Activated CD4-positive, alpha-beta T cell treated with anti-CD3 and anti-CD28 coated beads for 4 hours (primary cell): ENCODE results near the gene CALY.

Experiments used
- DNase-seq, 2 donors: peaks; one replicate each; pipeline ENCODE4 v3.0.0-alpha.2; 2020

CALY gene

DNA sequence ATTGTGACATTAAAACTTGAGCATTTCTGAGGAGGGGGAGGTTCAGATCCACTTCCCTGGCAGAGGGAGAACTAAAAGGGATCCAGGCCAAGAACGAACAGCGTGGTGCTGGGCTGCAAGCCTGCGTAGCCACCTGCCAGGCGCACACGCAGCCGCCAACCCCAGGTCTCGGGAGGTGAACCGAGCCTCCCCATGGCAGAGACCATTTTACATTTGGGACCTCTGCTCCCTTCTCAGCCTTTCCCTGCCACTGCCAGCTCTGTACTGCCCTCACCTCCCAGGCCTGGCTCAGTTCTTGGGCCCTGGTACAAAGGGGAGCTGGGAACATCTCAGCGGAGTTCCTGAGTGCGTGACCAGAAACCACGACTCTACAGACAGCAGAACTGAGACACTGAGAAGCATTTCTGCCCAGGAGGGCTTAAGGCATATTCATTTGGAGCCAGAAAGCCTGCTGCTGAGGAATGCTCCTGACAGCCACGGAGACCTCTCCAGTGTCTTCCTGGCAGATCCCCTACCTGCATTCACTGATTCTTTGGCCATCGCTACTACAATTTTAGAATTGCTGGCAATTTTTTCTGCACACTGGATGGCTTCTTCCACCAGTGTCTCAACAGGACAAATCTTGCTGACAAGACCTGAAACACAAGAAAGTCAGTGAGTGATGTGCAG is 28.9 kb upstream of the CALY start:
- no peak for DNase-seq

DNA sequence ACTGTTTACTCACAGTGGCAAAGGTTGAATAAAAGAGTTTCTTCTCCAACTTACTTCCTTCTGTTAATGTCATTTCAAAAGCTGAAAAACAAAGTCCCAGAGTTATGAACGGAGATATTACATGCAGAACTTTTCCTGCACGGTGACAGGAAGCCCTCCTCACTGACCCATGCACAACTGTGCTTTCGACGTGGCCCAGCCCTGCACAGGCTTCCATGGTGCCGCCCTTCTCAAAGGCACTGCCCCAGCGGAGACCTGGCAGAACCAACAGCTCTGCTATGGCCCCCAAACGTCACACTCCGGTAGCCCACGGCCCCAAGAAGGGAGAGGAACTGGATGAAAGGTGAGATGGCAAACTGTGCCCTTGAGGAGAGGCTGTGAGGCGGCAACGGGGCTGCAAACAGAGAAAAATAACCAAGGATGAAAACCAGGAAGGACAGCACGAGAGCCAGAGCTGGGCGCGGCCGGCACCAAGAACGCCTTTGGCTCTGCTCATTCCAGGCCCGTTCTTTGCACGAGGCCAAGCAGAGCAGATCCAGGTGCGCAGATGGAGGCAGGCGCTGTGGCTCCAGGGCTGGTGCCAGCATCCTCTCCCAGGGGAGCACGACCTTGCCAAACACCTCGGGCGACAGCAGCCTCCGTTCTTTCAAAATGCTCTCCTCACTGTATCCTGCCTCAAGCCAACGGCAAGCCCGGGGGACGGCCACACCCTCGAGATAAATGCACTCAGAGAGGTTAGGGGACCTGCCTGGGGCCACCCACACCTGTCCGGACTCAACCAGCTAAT is 28.1 kb upstream of the CALY start:
- no peak for DNase-seq

DNA sequence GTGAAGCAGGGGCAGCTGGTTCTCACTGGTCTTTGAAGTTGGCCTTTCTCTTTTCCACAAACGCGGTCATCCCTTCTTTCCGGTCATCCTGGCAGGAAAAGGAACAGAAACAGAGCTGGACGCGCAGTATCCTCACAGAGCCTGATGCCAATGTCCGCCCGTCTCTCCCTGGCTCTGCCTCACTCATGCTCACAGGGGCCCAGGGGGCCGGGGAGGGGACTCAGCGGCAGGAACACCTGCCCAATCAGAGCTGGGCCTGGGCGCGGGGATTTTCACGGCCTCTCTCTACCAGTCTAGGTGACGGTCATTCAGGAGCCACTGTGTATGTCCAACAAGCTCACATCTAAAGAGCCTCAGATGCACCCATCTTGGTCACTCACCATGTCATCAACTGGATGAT is 26.1 kb upstream of the CALY start:
- DNase-seq, result no peak

DNA sequence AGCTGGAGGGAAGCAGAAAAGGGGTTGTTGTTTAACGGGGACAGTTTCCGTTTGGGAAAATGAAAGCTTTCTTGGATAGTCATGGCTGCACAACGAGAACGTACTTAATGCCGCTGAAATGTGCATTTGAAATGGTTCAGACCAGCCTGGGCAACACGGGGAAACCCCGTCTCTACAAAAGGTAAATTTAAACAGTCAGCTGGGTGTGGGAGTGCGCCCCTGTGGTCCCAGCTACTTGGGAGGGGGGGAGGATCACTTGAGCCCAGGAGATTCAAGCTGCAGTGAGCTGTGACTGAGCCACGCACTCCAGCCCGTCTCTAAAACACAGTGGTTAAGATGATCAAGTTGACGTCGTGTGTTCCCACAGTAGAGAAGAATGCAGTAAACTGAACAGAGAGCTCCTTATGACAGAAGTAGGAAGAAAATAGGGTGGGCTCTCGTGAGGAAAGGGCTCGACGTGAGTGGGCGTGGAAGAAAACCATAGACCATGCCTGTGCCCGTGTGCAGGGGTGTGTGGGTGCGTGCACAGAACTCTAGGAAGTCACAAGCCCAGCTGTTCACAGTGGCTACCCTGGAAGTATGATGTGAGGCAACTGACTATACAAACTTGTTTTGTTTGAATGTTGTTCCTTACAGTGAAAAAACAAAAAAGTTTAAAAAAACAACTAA is 25.2 kb upstream of the CALY start:
- DNase-seq, result no peak

DNA sequence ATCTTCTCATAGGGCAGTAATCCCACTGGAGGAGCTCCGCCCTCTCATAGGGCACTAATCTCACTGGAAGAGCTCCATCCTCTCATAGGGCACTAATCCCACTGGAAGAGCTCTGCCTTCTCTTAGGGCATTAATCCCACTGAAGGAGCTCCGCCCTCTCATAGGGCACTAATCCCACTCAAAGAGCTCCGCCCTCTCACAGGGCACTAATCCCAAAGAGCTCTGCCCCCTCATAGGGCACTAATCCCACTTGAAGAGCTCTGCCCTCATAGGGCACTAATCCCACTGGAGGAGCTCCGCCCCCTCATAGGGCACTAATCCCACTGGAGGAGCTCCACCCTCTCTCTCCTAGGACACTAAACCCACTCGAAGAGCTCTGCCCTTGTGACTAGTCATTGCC is 24.5 kb upstream of the CALY start:
- DNase-seq, result no peak

DNA sequence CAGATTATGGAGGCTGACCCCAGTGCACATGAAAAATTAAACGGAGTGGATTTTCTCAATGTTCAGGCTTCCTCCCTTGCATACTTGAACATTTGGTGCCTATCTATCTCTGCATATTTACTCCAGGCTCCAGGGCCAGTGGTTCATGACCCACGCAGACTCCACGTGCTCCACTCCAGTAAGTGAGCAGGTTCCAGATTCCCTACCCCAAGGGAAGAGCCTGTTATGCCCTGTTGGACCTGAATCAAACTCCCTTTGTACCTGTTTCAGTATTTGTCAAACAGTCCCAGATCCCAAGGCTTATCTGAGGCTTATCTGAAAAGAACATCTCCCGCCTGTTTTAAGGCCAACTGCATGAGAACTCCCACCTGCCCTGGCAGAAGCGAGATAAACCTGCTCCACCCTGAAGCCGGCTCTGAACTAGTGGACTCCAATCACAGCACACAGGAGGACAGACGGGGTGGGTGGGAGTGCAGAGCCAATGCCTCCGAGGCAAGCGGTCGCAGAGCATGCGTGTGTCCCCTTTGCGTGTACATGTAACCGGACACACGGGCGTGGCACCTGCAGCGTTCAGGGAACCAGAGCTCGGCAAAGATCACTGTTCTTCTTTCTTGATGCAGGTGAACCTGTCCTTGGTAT is 23.4 kb upstream of the CALY start:
- no peak for DNase-seq

DNA sequence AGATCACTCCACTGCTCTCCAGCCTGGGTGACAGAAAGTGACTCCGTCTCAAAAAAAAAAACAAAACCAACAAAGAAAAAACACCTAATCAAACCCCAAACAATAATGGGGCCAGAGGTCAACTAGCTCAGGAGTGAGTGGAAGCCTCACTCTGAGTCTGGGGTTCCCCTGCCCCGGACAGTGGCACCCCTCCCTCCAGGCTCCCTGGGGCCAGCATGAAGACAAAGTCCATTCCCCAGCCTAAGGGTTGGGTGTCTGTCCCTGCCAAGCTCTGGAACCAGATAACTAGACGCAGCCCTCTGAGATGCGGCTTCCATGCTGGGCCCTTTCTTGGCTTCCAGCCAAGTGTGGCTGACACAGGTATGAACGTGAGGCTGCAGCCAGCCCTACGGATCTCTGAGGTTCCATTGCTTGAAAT is 22.9 kb upstream of the CALY start:
- peak; percentile 33 to 39 for DNase-seq

DNA sequence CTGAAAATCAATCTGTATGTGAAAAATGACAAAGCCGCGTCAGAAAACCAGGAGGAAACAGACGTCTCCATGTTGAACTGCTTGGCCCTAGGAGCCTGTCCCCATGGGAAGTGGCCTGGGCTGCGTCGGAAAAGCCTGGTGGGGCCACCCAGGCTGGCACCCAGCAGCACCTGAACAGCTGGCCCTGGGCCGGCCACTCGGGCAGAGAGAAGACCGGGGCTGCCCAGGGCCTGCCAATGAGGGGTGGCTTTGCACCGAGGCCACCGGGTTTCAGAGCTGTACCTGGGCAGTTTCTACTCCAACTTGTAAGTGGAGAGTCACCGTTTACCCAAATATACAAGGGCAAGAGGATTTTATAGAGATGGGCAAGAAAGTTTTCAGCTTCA is 22.2 kb upstream of the CALY start:
- no peak for DNase-seq

DNA sequence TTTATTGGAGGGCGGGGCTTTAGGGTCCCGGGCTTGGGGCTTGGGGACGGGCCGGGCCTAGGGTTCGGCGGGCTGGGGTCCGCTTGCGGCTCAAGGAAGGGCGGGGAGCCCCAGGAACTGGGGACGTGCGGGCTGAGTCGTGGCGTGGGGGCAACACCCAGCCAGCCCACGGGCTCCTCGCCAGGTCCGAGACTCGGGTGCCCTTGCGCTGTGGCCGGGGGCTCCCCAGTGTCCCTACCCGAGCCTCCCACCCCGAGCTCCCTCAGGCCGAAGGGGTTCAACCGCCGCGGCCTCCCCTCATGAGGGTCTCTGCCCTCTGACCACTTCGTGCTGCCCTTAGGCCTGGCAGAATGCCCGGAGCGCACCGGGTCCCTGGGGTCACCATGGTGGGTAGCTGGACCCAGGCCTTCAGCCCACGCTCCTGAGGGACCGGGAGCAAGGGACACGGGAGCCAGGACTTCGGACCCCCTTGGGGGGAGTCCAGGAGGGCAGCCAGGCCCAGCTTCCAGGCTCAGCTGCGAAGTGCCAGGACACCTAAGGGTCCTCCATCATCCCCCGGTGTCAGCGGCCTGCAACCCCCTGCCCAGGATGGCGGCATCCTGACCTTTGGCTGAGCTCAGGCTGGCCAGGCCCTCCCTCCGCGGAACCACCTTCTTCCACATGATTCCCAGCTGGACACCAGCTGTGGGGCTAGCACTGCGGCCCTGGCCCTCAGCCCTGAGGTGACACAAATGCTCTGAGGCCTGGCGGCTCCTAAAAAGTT is 21.6 kb upstream of the CALY start:
- DNase-seq, result no peak

DNA sequence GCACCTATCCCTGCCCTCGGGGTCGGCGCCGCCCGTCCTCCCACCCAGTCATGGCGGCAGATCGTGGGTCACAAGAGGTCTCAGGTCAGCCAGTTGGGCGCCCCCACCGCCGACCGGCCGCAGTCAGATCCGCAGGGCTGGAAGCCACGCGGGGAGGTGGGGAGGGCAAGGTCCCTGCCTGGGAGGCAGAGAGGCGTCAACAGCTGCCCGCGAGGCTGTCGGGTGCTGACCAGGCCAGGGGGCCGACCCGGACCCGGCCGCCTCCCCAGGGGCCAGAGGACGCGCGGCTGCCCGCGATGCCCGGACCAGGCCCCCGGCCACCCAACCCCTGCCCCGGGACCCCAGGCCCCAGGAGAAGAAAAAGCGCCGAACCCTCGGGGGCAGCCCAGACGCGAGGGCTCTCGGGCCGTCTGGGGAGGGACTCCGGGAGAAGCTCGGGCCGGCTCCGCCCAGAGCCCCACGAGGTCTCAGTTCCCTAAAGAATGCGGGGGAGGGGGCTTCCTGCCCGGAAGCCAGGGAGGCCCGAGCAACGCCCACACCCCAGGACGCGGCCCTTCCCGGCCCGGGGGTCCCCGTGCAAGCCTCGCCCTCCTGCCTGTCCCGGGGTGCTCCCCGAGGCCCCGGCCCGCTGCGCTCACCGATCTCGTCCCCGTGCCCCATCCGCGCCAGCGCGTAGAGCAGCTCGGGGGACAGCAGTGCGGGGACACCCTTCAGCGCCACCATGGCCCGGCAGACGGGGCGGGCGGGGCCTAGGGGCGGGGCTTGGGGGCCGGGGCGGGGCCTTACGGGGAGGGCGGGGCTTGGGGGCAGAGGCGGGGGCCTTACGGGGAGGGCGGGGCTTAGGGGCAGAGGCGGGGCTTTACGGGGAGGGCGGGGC is 20.8 kb upstream of the CALY start, which contains the start of gene FUOM:
Gene FUOM (minus strand): TSS at position 735 of the 877 bp plus-strand sequence. CDS start 12 bp downstream, at position 723.
- DNase-seq, result peak; percentile 64 to 80

DNA sequence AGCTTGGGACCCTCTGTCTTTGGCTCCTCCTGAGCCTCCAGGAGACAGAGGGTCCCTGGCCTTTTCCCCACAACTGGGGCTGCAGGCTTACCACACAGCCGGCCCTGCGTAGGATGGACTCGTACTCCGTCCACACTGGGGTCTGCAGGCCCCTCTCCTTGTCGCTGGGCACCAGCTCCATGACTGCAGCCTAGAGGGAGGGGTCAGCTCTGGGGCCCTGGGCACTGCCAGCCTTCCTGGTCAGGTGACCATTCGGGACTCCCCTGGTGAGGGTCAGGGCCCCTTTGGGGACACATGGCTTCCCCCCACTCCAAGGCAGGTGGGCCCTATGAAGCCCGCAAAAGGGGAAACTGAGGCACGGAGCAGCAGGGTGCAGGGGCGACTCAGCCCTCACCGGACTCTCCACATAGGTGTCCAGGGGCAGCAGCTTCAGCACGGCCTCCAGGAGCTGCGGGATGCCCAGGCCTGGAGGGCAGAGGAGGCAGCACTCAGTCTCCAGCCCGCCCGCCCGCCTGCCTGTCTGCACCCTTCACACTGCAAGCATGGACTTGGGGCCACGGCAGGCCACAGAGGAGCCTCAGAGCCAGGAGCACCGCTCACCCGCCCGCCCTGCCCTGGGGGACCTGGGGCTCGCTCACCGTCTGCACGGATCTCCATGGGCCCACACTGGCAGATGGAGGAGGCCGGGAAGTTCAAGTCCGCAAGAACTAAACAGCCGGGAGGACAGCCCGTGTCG is 20.0 kb upstream of the CALY start:
- DNase-seq, result no peak

DNA sequence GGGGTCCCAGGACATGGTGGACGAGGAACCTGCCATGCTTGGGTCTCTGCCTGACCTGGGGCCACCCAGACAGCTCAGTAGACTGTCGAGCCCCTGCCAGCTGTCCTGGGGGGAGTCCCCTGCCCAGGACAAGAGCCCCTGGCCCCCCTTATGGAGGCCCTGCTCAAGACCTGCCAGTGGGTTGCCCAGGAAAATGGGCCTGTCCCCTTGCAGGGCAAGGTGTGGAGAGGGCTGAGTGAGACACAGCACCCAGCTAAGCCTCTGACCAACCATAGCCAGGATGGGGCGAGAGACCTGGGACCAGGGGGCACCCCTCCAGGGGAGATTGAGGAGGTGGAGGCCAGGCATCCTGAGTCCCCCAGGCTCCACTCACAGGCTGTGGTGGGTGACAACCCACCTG is 19.3 kb upstream of the CALY start:
- no peak for DNase-seq

DNA sequence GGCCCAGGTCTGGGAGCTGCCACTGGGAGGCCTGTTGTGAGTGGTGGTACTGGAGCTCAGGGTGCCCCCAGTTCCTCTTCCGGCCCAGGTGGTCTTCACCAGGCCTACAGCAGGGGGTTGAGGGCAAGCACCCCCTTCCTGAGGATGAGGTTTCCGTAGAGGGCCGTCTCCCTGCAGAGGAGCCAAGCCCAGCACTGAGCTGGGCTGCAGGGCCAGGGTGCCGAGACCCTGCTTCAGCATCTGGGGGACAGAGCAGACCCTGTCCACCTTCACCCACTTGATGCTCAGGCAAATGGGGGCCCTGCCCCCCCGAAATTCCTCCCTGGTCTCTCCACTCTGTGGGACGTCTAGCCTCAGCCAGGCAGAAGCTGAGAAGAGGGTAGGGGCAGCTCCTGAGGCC is 18.6 kb upstream of the CALY start:
- no peak for DNase-seq

DNA sequence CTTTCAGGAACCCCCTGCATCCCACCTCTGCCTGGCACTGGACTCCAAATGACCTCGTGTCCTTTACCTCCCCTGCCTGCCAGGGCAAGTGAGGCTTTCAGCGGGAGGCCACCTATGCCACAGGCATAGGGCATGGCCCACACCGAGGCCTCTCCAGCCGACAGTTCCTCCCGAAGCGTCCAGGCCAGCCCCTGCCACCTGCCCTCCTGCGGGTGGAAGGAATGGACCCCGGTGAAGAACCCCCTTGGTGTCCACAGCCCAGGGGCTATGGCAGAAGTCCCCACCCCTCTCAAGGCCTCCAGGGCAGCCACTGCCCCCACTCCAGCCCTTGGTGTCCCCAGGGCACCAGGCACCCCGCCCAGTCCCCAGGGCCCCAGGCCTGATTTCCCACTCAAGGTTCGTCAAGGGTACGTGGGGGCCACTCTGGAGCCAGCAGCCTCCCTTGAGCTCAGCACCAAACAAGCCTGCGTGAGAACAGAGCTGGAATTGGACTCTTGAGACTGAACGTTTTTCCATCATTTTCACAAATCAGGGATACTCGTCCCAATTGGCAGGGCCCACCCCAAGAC is 18.1 kb upstream of the CALY start:
- DNase-seq, result no peak

DNA sequence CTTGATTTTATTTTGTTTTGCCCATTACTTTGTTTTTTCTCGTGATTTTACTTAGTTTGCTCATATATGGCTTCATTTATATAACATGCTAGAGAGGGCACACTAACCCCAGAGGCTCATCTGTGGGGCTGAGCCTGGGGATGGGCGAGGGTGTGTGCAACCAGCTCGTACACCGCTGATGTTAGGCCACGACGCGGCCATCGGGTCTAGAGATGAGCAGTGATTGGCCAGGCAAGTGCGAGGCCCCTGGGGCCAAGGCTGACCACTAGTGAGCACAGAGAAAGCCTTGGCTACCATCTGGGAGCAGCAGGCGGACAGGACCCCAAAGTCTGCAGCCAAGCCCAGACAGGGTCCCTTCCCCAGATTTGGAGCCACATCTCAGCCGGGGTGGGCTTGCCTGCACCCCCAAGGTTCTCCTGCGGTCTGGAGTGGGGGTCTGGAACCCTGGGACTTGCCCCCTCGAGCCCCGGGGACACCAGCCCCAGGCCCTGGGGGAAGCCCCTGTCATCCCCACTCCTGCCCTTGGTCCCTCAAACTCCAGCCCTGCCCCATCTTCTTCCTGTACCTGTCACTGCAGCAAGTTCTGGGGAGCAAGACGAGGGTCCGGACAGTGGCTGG is 17.4 kb upstream of the CALY start:
- DNase-seq, result no peak

DNA sequence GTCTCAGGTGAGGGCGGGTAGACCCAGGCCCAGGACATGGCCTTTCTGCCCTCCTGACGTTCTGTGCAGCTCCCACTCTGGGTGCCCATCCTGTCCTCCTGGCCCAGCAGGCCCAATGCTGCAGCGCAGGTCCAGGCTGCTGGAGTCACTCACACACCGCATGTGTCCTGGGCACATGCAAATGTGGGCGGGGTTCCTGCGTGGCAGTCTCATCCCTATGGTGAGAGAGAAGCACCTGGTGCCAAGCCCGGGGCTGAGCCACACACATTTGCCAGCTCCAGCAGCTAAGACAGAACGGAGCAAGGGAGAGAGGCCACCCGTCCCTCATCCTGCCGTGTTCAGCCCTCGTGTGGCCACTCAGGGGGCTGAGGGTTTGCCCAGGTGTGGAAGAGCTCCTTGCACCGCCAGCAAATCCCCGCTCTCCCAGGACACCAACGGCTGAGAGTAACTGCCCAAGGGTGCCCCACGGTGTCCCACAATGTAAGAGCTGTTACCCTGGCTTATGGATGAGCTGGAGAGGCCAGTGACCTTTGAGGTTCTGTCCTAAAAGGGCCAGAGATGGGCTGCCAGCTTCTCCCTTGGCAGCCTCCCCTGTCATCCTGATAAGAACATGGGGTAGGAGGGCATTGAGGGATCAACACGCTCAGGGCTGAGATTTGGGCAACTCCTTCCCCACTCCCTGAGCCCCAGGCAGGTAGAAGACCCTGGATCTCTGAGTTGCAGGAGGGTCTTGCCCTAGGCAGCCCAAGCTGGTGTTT is 16.7 kb upstream of the CALY start:
- no peak for DNase-seq

DNA sequence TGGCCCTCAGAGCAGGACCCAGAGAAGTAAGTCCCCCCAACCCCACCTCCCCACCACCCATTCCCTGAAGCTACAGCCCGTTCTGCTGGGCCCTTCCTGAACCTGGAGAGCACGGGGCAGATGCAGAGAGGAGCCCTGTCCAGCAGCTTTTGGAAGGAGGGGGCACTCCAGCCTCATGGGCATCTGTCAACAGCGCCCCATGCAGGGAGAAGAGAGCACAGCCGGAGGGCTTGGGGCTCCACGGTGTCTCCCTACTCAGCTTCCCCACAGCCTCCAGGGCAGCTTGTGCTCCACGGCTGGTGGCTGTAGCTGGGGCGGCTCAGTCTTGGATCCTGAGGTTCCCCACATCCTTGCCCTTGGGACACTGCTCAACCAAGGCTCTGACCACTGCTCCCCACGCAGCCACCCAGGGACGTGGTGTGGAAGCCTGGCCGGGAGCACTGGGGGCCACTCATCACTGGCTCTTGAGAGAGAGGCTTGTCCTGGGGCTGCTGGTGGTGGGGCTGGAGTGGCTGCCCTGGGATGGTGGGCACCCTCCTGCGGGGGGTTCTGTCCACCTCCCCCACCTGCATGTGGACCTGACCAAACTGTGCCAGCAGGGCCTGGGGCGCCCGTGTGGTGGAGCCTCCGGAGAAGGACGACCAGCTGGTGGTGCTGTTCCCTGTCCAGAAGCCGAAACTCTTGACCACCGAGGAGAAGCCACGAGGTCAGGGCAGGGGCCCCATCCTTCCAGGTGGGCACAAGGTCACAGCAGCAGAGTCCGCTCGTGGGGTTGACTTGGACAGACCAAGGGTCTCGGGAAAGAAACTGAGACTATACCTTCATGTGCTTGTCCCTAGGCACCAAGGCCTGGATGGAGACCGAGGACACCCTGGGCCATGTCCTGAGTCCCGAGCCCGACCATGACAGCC is 15.0 kb upstream of the CALY start:
- no peak for DNase-seq

DNA sequence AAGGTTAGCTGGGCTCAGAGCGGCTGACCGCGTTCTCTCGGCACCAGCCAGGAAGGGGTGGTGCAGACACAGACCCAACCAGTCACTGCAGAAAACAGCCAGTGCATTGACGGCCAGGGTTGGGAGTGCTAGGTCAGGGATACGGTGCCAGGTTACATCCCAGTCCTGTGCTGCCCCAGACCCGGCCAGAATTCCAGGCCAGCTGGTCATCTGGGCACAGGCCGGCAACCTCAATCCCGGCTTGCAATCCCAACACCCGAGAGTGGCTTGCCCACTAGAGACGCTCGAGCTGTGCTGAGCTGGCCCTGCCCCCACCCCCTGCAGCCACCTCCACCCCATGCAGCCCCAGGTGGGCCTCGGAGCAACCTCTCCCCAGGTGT is 14.2 kb upstream of the CALY start:
- no peak for DNase-seq
